T1000 (cell line): ENCODE data around the gene SCNN1A.
A peak's percentile ranks its signal among the peaks of the same experiment; 100 is the strongest.

Experiments used
- DNase-seq: peaks from one replicate; lab custom pipeline; 2025; ENCODE audit warnings: mixed read lengths; lab: John Stamatoyannopoulos, UW

SCNN1A gene

DNA sequence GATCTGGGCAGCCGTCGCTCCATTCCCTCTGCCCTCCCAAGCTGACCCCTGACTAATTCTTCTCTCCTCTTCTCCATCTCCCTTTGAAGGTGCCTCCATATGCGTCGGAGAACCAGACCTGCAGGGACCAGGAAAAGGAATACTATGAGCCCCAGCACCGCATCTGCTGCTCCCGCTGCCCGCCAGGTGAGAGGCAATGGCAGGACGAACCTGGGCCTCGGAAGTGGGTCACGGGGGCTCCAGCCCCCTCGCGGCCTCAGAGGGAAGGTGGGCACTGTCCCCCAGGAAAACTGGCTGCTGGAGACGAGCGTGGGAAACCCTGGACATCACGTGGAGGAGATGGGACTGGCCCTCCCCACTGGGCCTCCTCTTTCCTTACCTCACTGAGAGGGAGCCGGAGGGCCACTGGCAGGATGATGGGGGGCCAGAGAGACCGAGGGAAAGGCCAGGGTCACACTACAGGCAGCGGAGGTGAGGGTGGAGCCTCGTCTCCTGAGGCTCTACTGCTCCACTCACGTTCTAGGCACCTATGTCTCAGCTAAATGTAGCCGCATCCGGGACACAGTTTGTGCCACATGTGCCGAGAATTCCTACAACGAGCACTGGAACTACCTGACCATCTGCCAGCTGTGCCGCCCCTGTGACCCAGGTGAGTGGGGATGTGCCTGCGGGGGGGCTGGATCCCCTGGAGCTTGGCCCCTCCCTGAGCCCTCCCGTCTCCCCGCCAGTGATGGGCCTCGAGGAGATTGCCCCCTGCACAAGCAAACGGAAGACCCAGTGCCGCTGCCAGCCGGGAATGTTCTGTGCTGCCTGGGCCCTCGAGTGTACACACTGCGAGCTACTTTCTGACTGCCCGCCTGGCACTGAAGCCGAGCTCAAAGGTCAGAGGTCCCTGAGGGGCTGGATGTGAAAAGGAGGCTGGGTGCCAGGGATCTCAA is 9.4 kb upstream of the SCNN1A start:
- no peak for DNase-seq

DNA sequence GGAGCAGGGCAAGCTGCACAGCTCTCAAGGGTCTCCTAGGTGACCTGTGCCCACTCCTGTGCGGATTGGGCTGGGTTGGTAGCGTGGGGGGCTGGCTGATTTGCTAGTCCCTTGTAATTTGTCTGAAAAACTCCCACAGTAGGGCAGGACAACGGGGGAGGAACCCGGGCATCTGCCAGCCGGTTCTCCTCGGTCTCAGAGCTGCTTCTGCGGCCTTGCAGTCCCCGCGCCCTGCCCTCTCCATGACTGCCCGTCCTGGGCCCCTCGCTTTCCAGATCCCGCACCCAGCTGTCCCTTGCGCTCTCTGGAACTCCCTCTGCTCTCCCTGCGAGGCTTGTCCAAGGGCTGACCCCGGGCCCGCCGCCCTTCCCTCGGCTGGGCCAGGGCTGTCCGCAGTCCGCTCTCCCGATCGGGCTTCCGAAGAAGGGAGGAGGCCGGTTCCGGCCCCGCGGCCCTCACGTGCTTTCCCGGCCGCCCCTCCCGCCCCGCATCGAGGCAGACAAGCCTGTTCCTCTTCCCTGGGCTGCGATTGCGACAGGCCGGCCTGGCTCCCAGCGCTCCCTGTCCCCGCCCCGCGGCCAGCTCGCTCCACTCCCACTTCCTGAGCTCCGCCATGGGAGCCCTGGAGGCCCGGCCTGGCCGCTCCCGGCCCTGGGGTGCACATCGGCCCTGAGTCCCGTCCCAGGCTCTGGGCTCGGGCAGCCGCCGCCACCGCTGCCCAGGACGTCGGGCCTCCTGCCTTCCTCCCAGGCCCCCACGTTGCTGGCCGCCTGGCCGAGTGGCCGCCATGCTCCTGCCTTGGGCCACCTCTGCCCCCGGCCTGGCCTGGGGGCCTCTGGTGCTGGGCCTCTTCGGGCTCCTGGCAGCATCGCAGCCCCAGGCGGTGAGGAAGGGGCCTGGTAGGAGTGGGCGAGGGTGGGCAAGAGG is 8.5 kb upstream of the SCNN1A start, which contains the start of gene LTBR:
Gene LTBR, plus strand, starts transcription at position 591 of the 927 bp plus-strand sequence. Its CDS starts 197 bp downstream, at position 788.
- DNase-seq: peak; percentile 89

DNA sequence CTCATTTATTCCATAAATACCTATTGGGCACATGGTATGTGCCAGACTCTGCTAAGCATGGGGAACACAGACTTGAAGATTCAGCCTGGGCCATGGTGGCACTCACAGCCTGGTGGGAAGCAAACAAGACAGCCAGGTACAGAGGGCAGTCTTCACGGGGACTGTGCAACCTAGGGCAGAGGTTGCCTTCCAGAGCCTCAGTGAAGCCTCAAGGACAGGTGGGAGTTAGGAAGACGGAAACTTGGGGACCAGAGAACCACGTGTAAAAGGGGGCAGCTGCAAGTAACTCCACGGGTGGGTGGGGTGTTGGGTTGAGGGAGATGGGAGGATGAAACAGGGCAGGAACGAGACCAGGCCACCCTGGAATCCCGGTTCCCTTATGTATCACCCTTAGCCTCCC is 7.6 kb upstream of the SCNN1A start:
- no peak for DNase-seq

DNA sequence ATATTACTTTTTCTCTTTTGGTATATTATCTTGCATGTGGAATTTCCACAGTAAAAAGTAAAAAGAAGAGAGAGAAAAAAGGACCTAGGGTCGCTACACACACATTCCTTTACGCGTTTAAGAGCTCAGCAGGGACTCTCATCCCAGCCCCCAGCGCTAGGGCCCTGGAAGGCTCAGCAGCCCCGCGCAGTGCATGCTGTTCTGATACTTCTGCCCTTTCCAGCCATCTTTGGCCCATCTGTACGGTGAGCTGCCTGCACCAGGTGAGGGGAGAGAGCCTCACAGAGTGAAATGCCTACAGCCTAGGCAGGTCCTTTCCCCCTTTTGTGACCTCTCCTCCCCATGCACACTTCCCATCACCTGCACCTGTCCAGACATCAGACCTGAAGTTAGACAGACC is 7.0 kb upstream of the SCNN1A start:
- DNase-seq: no peak

DNA sequence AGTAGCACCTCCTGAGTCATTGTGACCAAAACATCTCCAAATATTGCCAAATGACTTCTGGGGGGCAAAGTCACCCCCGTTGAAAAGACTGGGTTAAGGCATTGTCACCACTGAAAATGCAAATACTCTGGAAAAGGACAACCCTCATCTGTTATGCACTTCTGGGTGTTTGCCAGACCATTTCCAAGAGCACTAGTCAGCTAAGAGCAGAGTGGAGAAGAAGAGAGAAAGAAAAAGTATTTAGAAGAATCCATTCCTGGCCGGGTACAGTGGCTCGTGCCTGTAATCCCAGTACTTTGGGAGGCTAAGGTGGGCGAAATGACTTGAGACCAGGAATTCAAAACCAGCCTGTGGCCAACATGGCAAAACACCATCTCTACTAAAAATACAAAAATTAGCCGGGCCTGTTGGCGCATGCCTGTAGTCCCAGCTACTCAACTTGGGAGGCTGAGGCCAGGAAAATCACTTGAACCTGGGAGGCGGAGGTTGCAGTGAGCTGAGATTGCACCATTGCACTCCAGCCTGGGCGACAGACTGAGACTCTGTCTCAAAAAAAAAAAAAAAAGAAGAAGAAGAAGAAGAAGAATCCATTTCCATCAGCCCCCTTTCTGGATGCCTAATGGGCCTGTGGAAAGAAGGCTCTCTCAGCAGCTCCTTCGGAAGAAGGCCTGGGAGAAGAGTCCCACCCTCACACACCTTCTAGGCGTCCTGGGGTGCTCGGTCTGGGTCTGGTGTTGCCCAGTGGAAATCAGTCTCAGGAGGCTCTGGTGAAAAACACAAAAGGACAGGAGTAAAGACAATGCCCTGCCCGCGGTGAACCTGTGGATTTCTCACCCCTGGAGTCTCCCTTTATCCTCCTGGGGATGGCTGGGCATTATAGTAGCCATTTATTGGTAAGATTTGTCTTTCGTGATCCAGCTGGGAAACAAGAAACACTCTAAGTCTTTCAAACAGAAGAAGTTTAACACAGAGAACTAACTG is 5.1 kb upstream of the SCNN1A start:
- DNase-seq: no peak

DNA sequence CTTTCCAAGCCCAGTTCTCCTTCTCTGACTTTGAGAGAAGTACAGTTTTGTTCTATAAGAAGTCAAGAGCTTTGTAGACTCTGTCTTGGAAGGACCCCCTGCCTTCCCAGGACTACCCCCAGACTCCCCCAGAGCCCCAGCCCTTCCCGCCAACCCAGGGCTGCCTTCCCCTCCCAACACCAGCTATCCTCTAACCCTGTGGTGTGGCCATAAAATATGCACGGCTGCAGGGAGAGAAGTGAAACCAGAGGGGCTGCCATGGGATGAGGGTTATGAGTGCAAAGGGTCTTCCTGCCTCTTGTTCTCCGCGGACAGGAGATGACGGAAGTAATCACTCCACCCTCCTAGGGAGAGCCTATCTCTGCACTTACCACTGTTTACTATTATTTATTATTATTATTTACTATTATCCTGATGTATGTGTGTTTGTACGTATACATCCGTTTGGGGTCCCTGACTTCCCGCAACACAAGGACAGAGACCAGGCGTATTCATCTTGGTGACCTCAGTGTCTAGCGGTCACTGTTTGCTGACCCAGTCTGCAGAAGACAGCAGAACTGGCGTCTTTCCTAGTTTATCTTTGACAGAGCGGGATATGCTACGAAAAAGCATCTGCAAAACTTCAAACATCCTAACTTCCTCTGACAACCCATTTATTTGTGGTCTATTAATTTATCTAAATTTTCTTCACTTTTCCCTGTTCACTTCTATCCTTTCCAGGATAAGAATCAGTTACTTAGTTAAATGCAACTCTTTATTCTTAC is 3.5 kb upstream of the SCNN1A start:
- no peak for DNase-seq

DNA sequence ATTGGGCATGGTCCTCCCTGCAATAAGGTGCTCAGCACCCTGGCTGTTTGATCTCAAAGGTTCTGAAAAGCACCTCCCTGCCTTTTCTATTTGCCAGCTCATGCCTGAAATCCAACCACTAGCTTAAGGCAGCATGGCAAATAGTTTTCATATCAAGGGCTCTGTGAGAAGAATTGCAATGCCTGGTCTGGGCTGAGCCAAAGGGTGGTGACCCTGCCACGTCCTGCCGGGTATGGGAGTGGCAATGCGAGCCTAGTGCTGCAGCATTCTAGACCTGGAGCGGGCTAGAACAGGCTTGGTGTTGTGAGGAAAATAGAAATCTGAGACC is 2.3 kb upstream of the SCNN1A start:
- DNase-seq: no peak

DNA sequence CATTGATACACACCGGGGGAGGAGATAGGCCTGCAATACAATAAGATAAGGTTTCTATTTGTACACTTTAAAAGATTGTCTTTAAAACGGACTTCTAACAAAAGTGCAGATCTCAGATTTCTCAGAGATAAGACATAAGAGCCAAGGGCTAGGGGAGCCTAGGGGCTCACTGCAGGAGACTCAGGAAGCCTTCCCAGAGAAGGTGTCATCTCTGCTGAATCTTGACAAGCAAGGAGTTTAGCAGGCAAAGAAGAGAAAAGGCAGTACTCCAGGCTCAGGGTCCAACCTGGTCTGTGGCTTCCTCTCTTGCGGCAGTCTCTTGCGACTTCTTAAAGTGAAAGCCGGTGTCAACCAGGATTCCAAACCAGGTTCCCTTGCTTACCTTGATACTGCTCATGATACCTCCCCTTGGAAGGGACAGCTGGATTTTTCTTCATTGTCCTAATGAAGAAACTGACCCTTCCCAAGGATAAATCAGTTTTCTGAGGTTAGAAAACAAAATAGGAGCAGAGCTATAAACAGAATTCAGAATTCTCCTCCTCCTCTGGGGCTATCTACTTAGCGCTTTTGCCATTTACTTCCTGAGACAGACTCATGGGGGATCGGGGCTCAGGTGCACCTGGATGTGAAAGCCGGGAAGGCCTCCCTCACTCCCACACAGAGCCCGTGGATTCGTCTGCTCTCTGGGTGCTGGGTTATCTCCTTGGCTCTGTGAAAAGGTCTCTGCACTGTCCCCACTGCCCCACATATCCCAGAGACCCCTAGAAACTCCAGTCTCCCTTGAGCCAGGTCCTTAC is 1.7 kb upstream of the SCNN1A start:
- DNase-seq: no peak

DNA sequence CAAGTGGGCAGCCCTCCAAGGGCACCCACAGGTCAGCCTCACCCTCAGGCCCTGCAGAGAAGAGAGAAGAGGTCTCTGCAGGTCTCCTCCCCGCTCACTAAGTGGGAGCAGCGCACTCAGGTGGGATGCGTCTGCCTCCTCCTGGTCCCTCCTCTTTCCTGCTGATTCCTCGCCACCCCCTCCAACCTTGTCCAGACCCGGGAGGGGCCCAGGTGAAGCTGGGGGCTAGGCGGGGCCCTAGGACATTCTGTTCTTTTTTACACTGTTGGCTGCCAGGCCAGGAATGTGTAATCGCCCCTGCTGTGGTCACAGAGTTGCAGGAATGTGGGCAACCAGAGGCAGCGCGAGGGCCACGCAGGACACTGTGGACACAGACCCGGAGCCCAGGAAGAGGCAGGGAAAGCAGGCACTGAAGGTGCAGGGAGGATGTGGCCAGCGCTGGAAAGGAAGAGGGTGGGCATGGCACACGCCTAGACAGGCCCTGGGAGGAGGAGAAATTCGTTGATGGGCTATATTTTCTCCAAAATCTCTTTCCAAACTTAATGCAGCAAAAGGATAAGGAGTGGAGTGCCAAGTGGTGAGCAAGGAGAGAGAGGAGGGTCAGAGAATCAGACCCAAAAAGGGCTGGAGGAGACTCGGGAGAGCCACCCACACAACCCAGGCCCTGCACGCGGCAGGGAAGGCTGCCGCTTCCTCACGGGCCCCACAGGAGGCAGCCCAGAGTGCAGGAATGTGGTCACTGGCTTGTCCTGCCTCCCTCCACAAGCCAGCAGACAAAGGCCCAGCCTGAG is 911 bp upstream of the SCNN1A start:
- no peak for DNase-seq

DNA sequence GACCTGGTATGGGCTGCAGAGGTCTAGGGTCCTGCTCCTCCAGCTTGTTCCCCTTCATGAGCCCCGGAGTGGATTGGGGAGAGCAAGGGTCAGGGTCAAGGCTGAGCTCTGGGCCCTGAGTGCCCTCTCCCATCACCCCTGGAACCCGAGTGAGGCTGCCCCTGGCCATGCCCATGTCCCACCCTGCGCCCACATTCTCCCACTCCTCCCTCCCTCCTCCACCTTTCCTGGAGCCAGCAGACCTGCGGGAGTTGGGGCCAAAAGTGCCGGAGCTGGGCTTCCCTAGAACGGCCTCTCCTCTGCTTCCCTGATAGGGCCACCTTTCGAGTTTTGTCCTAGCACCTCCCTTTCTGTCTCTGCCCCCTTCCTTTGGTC is 590 bp downstream of the SCNN1A start:
- DNase-seq: no peak

DNA sequence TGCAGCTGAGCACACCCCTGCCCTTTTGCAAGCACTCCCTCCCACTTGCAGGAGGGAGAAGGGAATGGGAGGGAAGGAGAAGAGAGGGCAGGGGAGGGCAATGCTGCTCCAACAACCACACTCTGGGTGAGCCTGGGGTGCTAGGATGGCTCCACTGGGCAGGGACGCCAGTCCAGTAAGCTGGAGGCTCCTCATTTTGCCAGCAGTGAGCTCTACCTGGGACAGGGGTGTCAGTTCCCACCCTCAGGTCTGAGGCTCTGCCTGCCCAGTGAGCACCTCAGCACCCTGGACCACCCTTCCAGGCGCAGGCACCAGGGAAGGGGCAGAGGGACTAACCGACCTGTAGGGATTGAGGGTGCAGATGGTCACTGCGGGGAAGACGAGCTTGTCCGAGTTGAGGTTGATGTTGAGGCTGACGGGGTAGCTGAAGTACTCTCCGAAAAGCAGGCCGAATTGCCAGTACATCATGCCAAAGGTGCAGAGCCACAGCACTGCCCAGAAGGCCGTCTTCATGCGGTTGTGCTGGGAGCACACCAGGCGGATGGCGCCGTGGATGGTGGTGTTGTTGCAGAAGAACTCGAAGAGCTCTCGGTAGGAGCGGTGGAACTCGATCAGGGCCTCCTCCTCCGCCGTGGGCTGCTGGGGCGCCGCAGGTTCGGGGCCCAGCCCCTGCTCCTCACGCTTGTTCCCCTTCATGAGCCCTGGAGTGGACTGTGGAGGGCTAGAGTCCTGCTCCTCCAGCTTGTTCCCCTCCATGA is 1.2 kb downstream of the SCNN1A start:
- DNase-seq: no peak

DNA sequence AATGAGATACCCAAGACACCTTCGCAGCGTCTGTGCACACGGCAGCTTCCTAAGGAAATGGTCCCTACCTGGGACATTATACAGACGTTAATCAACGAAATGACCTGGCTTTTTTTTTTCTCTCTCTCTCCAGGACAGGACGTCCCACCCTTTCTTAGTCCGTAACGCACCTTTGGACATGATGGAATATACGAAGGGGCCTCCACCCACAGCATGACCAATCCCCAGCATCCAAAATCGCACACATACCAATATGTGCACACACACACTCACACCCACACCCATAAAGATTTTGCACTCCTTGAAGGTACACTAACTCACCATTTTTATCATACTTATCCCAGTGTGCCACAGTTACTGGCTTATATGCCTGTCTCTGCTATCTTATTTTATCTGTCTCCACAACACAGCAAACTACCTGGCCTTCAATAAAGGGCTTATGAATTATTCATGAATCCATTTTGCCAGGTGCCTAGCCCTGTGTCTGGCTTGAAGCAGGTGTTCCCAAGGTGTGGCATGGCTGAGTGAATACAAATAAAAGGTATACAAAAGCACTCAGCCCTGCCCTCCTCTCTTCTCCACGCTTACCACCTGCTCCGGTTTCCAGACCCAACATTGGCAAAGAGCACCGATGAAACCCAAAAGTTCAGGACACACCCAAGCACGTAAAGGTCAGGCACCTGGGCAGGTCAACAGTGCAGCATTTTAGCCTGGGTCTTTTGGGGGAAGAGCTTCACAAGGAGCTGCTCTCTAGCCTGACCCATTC is 2.2 kb downstream of the SCNN1A start:
- no peak for DNase-seq

DNA sequence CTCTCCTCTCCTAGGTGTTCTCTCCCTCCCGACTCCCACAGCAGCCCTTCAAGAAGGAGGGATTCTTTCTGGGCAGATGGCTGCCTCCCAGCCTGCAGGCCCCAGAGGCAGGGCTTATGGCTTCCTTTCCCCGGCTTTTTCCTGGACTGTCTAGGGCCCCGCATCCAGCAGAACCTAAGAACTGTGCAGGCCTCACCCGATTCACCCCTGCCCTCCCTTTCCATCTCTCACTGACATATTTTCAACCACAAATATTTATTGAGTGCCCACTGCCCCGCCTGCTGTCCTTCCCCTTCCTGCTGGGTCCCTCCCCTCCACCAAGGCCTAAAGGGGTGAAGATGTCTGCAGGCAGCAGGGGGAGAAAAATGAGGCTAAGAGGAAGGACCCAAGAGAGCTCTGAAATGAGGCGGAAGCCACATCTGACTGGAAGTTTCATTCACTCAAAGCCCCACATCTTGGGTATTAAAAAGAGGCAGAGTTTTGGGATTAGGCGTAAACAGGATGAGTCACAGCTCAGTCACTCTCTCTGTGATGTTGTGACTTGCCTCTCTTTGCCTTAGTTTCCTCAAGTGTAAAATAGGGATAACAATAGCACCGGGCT is 2.9 kb downstream of the SCNN1A start:
- peak; percentile 74 for DNase-seq

DNA sequence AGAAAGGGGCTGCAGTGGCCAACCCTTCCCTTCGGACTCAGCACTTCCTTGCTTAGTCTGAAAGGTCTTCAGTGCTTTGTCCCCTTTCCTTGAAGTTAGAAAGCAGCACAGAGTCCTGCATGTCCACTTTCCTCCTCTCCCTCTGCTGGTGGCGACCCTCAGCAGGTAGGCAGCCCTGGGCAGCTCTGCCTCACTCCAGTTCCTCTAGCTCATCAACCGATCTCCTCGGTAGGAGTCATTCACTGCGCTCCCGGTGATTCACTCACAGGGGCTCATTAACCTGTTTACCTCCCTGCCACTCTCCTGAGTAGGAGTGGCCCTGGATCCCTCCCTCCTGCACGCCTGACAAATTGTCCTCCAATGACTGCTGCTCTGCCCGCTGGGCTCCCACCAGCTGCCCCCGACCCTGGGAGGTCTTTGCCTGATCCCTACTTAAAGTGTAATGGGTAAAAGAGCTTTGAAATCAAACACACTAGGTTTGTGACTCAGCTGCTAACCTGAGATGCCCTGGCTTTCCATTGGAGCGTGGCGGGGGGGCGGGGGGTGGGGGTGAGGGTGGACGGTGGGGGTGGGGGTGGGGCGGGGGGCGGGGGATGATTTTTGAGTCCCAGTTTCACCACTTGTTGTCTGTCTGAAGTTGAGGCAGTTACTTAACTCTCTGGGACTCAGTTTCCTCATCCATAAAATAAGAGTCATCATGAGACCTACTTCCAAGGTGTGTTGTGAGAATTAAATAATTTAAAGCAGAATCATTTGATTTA is 4.2 kb downstream of the SCNN1A start:
- DNase-seq: peak; percentile 90

DNA sequence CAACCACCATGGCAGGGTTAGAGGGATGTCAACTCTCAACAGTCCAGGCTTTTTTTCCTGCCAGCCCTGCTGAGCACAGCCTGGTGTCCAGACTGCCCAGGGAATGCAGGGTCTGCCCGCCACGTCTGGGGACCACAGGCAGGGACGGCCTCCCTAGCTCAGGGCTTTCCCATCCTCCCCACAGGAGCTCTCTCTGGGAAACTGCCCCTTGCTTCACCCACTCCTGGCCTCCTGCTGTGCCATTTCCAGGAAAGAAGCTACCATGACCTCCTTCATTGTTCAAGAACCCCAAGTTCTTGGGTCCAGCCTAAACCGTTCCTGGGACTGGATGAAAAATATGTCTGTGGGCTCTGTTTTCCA is 4.8 kb downstream of the SCNN1A start:
- no peak for DNase-seq

DNA sequence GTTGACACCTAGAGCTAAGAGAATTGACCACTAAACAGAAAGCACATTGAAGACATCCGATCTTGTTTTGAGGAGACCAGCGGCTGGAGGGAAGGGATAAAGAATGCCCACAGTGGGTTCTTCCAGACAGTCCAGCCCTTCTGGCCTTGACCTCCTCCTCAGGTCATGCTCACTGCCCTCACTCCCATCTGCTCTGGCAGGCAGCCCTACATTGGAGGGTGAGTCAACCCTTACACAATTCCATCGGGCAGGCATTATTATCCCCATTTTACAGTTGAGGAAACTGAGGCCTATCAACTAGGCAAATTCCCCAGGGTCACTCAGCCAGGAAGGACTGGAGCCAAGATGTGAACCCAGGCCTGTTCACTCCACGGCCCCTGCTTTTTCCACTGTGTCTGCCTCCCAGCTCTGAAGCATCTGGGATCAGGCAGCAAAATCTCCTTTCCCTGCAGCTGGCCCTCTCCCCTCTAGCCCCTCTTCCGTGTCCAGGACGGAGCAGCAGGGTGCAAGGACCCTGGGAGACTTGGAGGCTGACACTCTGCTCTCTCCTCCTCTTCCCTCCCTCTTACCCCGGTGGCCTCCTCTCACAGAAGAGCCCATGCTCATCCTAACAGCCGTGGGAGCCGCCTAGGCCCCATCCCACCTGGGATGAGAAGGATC is 5.3 kb downstream of the SCNN1A start:
- no peak for DNase-seq
